WTC11 (cell line): Measurements from ENCODE around the gene PLCG1. TPM values are rescaled to one million over a fixed set of nuclear protein-coding genes. Genes with fewer than 3 reads are reported as not detected.

Experiments used
- ATAC-seq: fragments of 200-7000 bp; cut with Tn5 transposase; 2 replicates; pipeline ENCODE4 v1.10.0; 2021; ENCODE audit warnings: mild to moderate bottlenecking, moderate library complexity
- CTCF ChIA-PET: fragments of 300-600 bp; sonication (Branson Sonifier 250); formaldehyde crosslinking; loops from one replicate; lab custom pipeline; 2021; ENCODE audit warnings: antibody characterized with exemption; lab: Charles Lee
- POLR2A ChIA-PET: fragments of 350-600 bp; sonication (Branson Sonifier 250); formaldehyde crosslinking; loops from one replicate; lab custom pipeline; 2021; ENCODE audit warnings: antibody characterized with exemption; lab: Charles Lee
- DNase-seq: peaks from one replicate; pipeline ENCODE4 v3.0.0; 2021; ENCODE audit warnings: low spot score
- H3K27ac Mint-ChIP-seq: 2 replicates; pipeline ENCODE4 v1.8.0; 2021; ENCODE audit warnings: mixed read lengths
- H3K27me3 Mint-ChIP-seq: 2 replicates; pipeline ENCODE4 v1.8.0; 2021; ENCODE audit warnings: low read depth, mild to moderate bottlenecking, moderate library complexity, mixed read lengths
- H3K36me3 Mint-ChIP-seq: 2 replicates; pipeline ENCODE4 v1.8.0; 2021; ENCODE audit warnings: mixed read lengths
- H3K4me1 Mint-ChIP-seq: 2 replicates; pipeline ENCODE4 v1.8.0; 2022; ENCODE audit warnings: mixed read lengths
- H3K4me3 Mint-ChIP-seq: 2 replicates; pipeline ENCODE4 v1.8.0; 2021; ENCODE audit warnings: mild to moderate bottlenecking, moderate library complexity, mixed read lengths
- H3K9me3 Mint-ChIP-seq: 2 replicates; pipeline ENCODE4 v1.8.0; 2021; ENCODE audit warnings: mixed read lengths
- CBFB ChIP-seq: sonication (generic); formaldehyde crosslinking; IDR thresholded peaks from 2 replicates; pipeline ENCODE4 v1.8.1; 2022; ENCODE audit warnings: mild to moderate bottlenecking, low read depth, missing genetic modification reagents
- CREB1 ChIP-seq: sonication (generic); formaldehyde crosslinking; IDR thresholded peaks from 2 replicates; pipeline ENCODE4 v1.8.0; 2023; ENCODE audit warnings: mild to moderate bottlenecking, missing genetic modification reagents
- ELF4 ChIP-seq: sonication (generic); formaldehyde crosslinking; IDR thresholded peaks from 2 replicates; pipeline ENCODE4 v1.8.1; 2022; ENCODE audit warnings: low read depth, mild to moderate bottlenecking, moderate library complexity, missing genetic modification reagents
- GRHL2 ChIP-seq: fragments of 250-450 bp; sonication (Bioruptor Pico); IDR thresholded peaks from 2 replicates; pipeline ENCODE4 v1.8.0; 2022; ENCODE audit warnings: mild to moderate bottlenecking, moderate library complexity; ENCODE audit not compliant: insufficient replicate concordance, severe bottlenecking
- SOX15 ChIP-seq: fragments of 250-450 bp; sonication (Bioruptor Pico); IDR thresholded peaks from 2 replicates; pipeline ENCODE4 v1.9.0; 2021; ENCODE audit warnings: mild to moderate bottlenecking
- ZNF121 ChIP-seq: sonication (generic); formaldehyde crosslinking; IDR thresholded peaks from 2 replicates; pipeline ENCODE4 v1.8.0; 2023; ENCODE audit warnings: missing genetic modification reagents
- ZNF138 ChIP-seq: sonication (generic); formaldehyde crosslinking; conservative IDR thresholded peaks from 2 replicates; pipeline ENCODE4 v1.8.1; 2022; ENCODE audit warnings: mild to moderate bottlenecking, moderate library complexity, missing genetic modification reagents
- ZNF263 ChIP-seq: sonication (generic); formaldehyde crosslinking; IDR thresholded peaks from 2 replicates; pipeline ENCODE4 v1.8.1; 2022; ENCODE audit warnings: low read depth, mild to moderate bottlenecking, moderate library complexity, missing genetic modification reagents
- total RNA-seq: library from RNA; stranded (reverse); gene quantifications from 3 replicates; pipeline ENCODE4 v1.2.3, GENCODE V29; 2021
- TF ChIP-seq, protein P1 (sequence below): sonication (generic); formaldehyde crosslinking; IDR thresholded peaks from 2 replicates; pipeline ENCODE4 v1.8.1; 2023; ENCODE audit warnings: mild to moderate bottlenecking, missing genetic modification reagents, moderate library complexity
- TF ChIP-seq, protein P2 (sequence below): sonication (generic); formaldehyde crosslinking; IDR thresholded peaks from 2 replicates; pipeline ENCODE4 v1.8.1; 2022; ENCODE audit warnings: low read depth, missing genetic modification reagents, borderline replicate concordance
- TF ChIP-seq, protein P3 (sequence below): fragments of 250-450 bp; sonication (Bioruptor Pico); conservative IDR thresholded peaks from 2 replicates; pipeline ENCODE4 v1.9.0; 2021; ENCODE audit warnings: mild to moderate bottlenecking
- TF ChIP-seq, protein P4 (sequence below): sonication (generic); formaldehyde crosslinking; IDR thresholded peaks from 2 replicates; pipeline ENCODE4 v1.8.0; 2022; ENCODE audit warnings: mild to moderate bottlenecking, missing genetic modification reagents
- TF ChIP-seq, protein P5 (sequence below): fragments of 250-450 bp; sonication (Bioruptor Pico); IDR thresholded peaks from 2 replicates; pipeline ENCODE4 v1.9.0; 2021; ENCODE audit warnings: mild to moderate bottlenecking, borderline replicate concordance

PLCG1 gene
- total RNA-seq, 1 experiment from 2014 or later: 201 TPM

DNA sequence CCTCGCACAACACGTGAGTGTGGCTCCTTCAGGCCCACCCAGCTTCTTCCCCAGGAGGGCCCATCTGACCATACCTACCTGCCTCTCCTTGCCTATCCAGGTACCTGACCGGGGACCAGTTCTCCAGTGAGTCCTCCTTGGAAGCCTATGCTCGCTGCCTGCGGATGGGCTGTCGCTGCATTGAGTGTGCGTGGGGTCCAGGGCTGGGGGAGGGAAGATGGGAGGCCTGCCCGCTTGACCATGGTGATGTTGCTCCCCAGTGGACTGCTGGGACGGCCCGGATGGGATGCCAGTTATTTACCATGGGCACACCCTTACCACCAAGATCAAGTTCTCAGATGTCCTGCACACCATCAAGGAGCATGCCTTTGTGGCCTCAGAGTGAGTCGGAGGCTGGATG is 26.5 kb downstream of the PLCG1 start:
- POLR2A ChIA-PET: no interaction called here
- no peak for ATAC-seq
- Mint-ChIP-seq H3K27ac (no peak overlapping the region), H3K27me3 (no peaks in the 10 kb centered on the region), H3K36me3 (peaks cover 75% of the 10 kb centered on the region), H3K4me1 (peaks cover 2% of the 10 kb centered on the region; the same call in 1 of the 2 replicates), H3K4me3 (no peak overlapping the region)
- CTCF ChIA-PET: interaction anchor here (1.2 kb wide), 1 partner anchor 28 kb away, joined by 3 read pairs; no protein-coding TSS in a partner anchor
- TF ChIP-seq, protein P1, sequence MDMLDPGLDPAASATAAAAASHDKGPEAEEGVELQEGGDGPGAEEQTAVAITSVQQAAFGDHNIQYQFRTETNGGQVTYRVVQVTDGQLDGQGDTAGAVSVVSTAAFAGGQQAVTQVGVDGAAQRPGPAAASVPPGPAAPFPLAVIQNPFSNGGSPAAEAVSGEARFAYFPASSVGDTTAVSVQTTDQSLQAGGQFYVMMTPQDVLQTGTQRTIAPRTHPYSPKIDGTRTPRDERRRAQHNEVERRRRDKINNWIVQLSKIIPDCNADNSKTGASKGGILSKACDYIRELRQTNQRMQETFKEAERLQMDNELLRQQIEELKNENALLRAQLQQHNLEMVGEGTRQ (CRISPR knock-in tag): no peak
- TF ChIP-seq, protein P2, sequence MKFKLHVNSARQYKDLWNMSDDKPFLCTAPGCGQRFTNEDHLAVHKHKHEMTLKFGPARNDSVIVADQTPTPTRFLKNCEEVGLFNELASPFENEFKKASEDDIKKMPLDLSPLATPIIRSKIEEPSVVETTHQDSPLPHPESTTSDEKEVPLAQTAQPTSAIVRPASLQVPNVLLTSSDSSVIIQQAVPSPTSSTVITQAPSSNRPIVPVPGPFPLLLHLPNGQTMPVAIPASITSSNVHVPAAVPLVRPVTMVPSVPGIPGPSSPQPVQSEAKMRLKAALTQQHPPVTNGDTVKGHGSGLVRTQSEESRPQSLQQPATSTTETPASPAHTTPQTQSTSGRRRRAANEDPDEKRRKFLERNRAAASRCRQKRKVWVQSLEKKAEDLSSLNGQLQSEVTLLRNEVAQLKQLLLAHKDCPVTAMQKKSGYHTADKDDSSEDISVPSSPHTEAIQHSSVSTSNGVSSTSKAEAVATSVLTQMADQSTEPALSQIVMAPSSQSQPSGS (CRISPR knock-in tag): no peak
- TF ChIP-seq CBFB (CRISPR knock-in tag) (no peak), CREB1 (no peak), GRHL2 (CRISPR knock-in tag) (no peak), ZNF138 (CRISPR knock-in tag) (no peak), ZNF263 (CRISPR knock-in tag) (no peak), ELF4 (CRISPR knock-in tag) (no peak), ZNF121 (CRISPR knock-in tag) (no peak), SOX15 (CRISPR knock-in tag) (no peak)
- TF ChIP-seq, protein P3, sequence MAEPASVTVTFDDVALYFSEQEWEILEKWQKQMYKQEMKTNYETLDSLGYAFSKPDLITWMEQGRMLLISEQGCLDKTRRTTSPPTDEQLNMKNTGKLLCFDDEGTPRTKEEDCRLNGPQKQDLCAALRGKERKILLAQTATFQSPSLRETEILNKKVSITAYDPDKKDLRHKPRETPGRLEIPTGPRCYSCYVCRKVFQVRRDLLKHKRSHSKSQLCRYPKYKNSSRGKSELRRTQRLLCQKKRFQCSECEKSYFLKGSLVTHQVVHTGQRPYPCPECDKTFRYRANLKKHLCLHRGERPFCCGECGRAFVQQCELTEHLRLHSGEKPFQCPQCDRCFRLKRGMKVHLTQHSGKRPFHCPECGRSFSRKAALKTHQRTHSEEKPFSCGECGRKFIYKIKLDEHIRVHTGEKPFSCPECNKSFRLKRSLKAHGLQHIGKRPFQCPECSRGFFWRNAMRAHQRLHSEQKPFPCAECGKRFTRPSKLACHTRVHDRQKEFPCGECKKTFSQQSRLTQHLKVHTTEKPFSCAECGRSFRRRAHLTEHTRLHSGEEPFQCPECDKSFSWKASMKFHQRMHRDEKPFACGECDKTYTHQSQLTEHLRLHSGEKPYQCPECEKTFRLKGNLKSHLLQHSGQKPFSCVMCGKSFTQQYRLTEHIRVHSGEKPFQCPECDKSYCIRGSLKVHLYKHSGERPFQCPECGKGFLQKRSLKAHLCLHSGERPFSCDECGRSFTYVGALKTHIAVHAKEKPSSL (CRISPR knock-in tag): no peak
- TF ChIP-seq, protein P4, sequence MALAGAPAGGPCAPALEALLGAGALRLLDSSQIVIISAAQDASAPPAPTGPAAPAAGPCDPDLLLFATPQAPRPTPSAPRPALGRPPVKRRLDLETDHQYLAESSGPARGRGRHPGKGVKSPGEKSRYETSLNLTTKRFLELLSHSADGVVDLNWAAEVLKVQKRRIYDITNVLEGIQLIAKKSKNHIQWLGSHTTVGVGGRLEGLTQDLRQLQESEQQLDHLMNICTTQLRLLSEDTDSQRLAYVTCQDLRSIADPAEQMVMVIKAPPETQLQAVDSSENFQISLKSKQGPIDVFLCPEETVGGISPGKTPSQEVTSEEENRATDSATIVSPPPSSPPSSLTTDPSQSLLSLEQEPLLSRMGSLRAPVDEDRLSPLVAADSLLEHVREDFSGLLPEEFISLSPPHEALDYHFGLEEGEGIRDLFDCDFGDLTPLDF (CRISPR knock-in tag): no peak
- TF ChIP-seq, protein P5, sequence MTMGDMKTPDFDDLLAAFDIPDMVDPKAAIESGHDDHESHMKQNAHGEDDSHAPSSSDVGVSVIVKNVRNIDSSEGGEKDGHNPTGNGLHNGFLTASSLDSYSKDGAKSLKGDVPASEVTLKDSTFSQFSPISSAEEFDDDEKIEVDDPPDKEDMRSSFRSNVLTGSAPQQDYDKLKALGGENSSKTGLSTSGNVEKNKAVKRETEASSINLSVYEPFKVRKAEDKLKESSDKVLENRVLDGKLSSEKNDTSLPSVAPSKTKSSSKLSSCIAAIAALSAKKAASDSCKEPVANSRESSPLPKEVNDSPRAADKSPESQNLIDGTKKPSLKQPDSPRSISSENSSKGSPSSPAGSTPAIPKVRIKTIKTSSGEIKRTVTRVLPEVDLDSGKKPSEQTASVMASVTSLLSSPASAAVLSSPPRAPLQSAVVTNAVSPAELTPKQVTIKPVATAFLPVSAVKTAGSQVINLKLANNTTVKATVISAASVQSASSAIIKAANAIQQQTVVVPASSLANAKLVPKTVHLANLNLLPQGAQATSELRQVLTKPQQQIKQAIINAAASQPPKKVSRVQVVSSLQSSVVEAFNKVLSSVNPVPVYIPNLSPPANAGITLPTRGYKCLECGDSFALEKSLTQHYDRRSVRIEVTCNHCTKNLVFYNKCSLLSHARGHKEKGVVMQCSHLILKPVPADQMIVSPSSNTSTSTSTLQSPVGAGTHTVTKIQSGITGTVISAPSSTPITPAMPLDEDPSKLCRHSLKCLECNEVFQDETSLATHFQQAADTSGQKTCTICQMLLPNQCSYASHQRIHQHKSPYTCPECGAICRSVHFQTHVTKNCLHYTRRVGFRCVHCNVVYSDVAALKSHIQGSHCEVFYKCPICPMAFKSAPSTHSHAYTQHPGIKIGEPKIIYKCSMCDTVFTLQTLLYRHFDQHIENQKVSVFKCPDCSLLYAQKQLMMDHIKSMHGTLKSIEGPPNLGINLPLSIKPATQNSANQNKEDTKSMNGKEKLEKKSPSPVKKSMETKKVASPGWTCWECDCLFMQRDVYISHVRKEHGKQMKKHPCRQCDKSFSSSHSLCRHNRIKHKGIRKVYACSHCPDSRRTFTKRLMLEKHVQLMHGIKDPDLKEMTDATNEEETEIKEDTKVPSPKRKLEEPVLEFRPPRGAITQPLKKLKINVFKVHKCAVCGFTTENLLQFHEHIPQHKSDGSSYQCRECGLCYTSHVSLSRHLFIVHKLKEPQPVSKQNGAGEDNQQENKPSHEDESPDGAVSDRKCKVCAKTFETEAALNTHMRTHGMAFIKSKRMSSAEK (CRISPR knock-in tag): no peak
- TF ChIP-seq, all 79 proteins: peak for 0
- no peaks in the 10 kb centered on the region for H3K9me3 Mint-ChIP-seq
- DNase-seq: no peak
